Ascending aorta (tissue), 2 donors: ENCODE data around the gene PLXDC1. TPM values are rescaled to one million over a fixed set of nuclear protein-coding genes. Genes with fewer than 3 reads are reported as not detected.
A peak's percentile ranks its signal among the peaks of the same experiment; 100 is the strongest.

ENCODE experiments used
- DNase-seq, 2 donors: peaks; one replicate each; pipeline ENCODE4 v3.0.0-alpha.2; 2019; ENCODE audit warnings: low spot score in 2 of 2
- H3K27ac ChIP-seq, 2 donors: fragments of 200-600 bp; sonication (generic); one replicate each; pipeline ENCODE4 v1.5.1; 2016 to 2017; ENCODE audit warnings: mild to moderate bottlenecking in 1 of 2
- H3K27me3 ChIP-seq: fragments of 200-600 bp; sonication (generic); one replicate; pipeline ENCODE4 v1.5.1; 2017
- H3K36me3 ChIP-seq, 2 donors: fragments of 200-600 bp; sonication (generic); one replicate each; pipeline ENCODE4 v1.5.1; 2016
- H3K4me1 ChIP-seq, 2 donors: fragments of 200-600 bp; sonication (generic); one replicate each; pipeline ENCODE4 v1.5.1; 2016 to 2017; ENCODE audit warnings: mild to moderate bottlenecking in 1 of 2
- H3K4me3 ChIP-seq, 2 donors: fragments of 200-600 bp; sonication (generic); one replicate each; pipeline ENCODE4 v1.5.1; 2016 to 2017; ENCODE audit warnings: mild to moderate bottlenecking in 1 of 2
- H3K9me3 ChIP-seq, 2 donors: fragments of 200-600 bp; sonication (generic); one replicate each; pipeline ENCODE4 v1.5.1; 2016
- intact Hi-C: fragments of 100-400 bp; cut with DNase I; formaldehyde crosslinking; loops from one replicate; pipeline ENCODE4 v1.15.1; 2023
- total RNA-seq: library from RNA; depleted of rRNA; stranded (reverse); fragments of >200 nt; gene quantifications from one replicate; pipeline ENCODE4 v1.1.0, GENCODE V29; 2016
- TF ChIP-seq, protein P1 (sequence below), 3 experiments: fragments of 200-600 bp in 2 of 3; fragments of 450-650 bp in 1 of 3; sonication (generic) in 2 of 3; IDR thresholded peaks; one replicate each; pipeline ENCODE4 v1.5.1; 2016 to 2019; ENCODE audit warnings: antibody characterized with exemption in 3 of 3, mild to moderate bottlenecking in 1 of 3, moderate library complexity in 1 of 3

Gene PLXDC1
- total RNA-seq, 1 donor from 2014 or later: 23.8 TPM

DNA sequence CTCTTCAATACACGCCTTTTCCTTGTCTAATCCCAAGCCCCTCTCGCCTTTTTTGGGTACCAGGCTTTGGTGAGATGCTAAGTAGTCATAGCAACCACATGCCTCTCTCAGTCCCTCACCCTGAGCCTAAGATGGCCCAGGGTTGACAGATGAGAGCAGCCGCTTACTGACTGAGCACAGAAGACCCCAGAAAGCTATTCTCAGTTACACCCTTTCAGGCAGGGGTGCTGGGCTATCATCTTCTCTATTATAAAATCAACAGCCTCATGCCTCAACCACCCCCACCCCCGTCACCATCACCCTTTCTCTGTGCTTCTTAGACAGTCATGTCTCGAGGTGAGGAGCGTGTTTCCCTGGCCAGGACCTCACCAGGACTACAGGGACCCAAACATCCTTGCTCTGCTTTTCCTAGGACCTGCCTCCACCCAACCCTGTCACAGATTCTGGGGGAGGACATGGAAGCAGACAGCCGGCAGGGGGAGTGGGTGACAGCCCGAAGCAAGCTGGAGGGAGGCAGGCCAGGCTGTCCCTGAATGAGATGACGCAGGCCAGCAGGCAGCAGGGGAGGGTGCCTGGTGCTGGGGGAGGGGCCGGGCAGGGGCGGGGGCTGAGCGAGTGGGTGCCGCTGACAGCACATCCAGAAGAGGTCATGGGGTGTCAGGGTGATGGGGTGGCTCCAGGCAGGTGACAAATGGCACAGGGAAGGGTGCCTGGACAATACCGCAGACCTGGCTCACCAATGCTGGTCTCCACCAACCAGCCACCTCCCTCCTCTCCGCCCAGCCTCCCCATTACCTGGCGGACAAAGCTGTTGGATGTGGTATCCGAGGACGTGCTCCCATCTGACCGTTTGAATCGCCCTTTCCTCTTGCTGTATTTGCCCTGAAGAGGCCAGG, 42.9 kb upstream of the PLXDC1 start:
- Histone ChIP-seq H3K4me1 (peaks cover 14 to 41% of the 10 kb centered on the region in 2 donors), H3K36me3 (peaks cover 40 to 44% of the 10 kb centered on the region in 2 donors), H3K27ac (peak overlapping the region; percentile 92 to 98), H3K27me3 (no peaks in the 10 kb centered on the region), H3K4me3 (peak overlapping the region; percentile 35 to 90), H3K9me3 (no peaks in the 10 kb centered on the region)
- intact Hi-C loops: loop anchor here (2.0 kb wide), 2 partner anchors 30 to 50 kb away; no protein-coding TSS in a partner anchor
- peak; percentile 60 to 91 for DNase-seq
- TF ChIP-seq, protein P1, sequence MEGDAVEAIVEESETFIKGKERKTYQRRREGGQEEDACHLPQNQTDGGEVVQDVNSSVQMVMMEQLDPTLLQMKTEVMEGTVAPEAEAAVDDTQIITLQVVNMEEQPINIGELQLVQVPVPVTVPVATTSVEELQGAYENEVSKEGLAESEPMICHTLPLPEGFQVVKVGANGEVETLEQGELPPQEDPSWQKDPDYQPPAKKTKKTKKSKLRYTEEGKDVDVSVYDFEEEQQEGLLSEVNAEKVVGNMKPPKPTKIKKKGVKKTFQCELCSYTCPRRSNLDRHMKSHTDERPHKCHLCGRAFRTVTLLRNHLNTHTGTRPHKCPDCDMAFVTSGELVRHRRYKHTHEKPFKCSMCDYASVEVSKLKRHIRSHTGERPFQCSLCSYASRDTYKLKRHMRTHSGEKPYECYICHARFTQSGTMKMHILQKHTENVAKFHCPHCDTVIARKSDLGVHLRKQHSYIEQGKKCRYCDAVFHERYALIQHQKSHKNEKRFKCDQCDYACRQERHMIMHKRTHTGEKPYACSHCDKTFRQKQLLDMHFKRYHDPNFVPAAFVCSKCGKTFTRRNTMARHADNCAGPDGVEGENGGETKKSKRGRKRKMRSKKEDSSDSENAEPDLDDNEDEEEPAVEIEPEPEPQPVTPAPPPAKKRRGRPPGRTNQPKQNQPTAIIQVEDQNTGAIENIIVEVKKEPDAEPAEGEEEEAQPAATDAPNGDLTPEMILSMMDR (IDR thresholded peaks at IDR 0.05): peak; percentile 58 to 77 (median 70)

DNA sequence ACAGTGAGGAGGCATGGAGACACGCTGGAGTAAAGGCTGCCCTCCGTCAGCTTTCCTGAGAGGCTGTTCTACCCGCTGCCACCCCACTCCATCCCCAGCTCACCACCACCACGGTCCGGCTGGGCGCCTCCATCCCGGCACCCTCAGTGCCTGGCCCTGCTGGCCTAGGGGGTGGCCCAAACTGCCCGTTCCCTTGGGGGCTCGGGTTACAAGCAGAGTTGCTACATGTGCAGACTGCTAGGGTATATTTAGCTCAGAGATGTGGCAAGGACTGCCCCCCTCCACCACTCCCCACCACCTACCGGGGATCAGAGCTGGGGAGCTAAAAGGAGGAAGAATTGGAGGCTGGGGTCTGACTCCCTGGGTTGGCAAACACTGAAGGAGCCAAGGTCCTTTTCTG, 41.9 kb upstream of the PLXDC1 start:
- no peak for DNase-seq
- H3K27ac ChIP-seq: peak overlapping the region; percentile 92 to 98
- peaks cover 50 to 54% of the 10 kb centered on the region in 2 donors for H3K36me3 ChIP-seq
- H3K27me3 ChIP-seq: no peaks in the 10 kb centered on the region
- TF ChIP-seq, protein P1 (IDR thresholded peaks at IDR 0.05): no peak
- no peaks in the 10 kb centered on the region for H3K9me3 ChIP-seq
- H3K4me3 ChIP-seq: no peak overlapping the region
- H3K4me1 ChIP-seq: peaks cover 14 to 39% of the 10 kb centered on the region in 2 donors
- intact Hi-C loops: no loop called here

DNA sequence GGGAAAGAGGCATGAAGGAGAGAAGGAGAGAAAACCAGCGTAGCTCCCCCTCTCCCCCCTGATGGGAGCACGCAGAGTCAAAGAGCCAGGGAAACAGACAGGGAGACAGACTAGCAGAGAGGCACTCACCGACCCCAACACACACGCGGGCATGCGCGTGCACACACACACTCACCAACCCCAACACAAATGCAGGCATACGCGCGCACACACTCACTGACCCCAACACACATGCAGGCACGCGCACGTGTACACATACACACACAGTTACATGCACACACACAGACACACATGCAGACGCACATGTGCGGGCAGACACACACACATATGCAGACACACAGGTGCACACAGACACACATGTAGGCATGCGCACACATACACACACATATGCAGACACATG, 41.5 kb upstream of the PLXDC1 start:
- TF ChIP-seq, protein P1 (IDR thresholded peaks at IDR 0.05): no peak
- no peak for DNase-seq
- H3K4me1 ChIP-seq: peaks cover 14 to 36% of the 10 kb centered on the region in 2 donors
- H3K36me3 ChIP-seq: peaks cover 54 to 59% of the 10 kb centered on the region in 2 donors
- no peak overlapping the region for H3K4me3 ChIP-seq
- no peaks in the 10 kb centered on the region for H3K27me3 ChIP-seq
- no peaks in the 10 kb centered on the region for H3K9me3 ChIP-seq
- no peak overlapping the region for H3K27ac ChIP-seq
- intact Hi-C loops: no loop called here

- intact Hi-C loops: no loop called here
- peaks cover 14 to 33% of the 10 kb centered on the region in 2 donors for H3K4me1 ChIP-seq
- TF ChIP-seq, protein P1 (IDR thresholded peaks at IDR 0.05): no peak
- no peaks in the 10 kb centered on the region for H3K27me3 ChIP-seq
- no peaks in the 10 kb centered on the region for H3K9me3 ChIP-seq
- no peak overlapping the region for H3K27ac ChIP-seq
- peaks cover 64 to 69% of the 10 kb centered on the region in 2 donors for H3K36me3 ChIP-seq
- DNase-seq: no peak
- H3K4me3 ChIP-seq: no peak overlapping the region
These were observed 40.5 kb upstream of the PLXDC1 start for GRCh38 chr17:39191750-39192510.

DNA sequence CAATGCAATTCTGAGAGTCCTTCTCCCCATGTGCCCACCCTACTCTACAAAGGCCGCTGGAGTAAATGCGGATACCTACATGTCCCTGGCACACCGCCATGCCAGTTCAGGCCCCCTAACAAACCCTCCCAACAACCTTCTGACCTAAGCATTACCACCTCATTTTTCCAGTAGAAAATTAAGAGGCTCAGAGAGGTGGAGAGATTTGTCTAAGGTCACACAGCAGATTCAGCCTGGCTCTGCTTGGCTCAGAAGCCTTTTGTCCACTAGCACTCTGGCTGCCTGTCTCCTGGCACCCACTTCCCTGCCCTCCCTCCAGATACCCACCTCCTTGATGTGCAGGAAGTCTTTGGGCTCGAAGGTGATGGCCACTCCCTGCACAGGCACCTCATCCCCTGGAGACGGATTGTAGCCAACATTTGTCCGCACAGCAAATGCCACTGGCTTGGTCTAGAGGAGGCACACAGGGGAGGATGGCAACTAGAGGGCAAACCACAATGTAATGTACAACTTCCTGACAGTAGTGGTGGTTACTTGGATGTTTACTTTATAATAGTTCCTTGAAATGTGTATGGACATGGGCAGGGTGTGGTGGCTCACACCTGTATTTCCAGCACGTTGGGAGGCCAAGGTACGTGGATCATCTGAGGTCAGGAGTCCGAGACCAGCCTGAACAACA, 35.9 kb upstream of the PLXDC1 start:
- intact Hi-C loops: no loop called here
- H3K27ac ChIP-seq: no peak overlapping the region
- no peak overlapping the region for H3K4me3 ChIP-seq
- no peaks in the 10 kb centered on the region for H3K27me3 ChIP-seq
- peaks cover 91 to 99% of the 10 kb centered on the region in 2 donors for H3K36me3 ChIP-seq
- H3K9me3 ChIP-seq: no peaks in the 10 kb centered on the region
- no peak for DNase-seq
- H3K4me1 ChIP-seq: no peaks in the 10 kb centered on the region
- TF ChIP-seq, protein P1 (IDR thresholded peaks at IDR 0.05): no peak
